HS-5 (cell line): ENCODE measurements around the gene DAGLB.
"Not testable (repeated sequence)": the region's sequence is repeated elsewhere in the genome, so short reads cannot be mapped to it uniquely, and the experiment has no call there.

Source experiments
- DNase-seq: peaks from one replicate; pipeline ENCODE4 v3.0.0-alpha.2; 2012; ENCODE audit warnings: low read depth

DAGLB gene

GRCh38 chr7:6461946-6462550 is 14.3 kb upstream of the DAGLB start:
- DNase-seq: no peak

- DNase-seq: no peak
Measured at GRCh38 chr7:6460990-6461584, 13.3 kb upstream of the DAGLB start.

GRCh38 chr7:6460303-6460702 is 12.5 kb upstream of the DAGLB start:
- no peak for DNase-seq

GRCh38 chr7:6458676-6459075 is 10.9 kb upstream of the DAGLB start:
- not testable (repeated sequence) for DNase-seq

DNA sequence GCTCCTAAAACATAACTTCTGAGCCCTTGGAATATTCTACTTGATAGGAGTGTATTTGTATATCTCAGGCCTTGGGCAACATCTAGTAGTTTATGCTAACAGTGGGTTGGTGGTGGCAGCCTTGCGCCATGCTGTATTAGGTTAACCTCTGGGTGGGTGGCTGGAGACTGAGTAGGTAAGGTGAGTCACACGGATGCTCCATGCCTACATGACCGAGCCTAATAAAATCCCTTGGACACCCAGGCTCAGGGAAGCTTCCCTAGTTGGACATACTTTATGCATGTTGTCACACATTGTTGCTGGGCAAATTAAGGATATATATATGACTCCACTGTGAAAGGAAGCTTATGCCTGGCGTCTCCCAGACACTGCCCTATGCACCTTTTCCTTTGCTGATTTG is 6.0 kb upstream of the DAGLB start:
- peak; percentile 99 for DNase-seq

DNA sequence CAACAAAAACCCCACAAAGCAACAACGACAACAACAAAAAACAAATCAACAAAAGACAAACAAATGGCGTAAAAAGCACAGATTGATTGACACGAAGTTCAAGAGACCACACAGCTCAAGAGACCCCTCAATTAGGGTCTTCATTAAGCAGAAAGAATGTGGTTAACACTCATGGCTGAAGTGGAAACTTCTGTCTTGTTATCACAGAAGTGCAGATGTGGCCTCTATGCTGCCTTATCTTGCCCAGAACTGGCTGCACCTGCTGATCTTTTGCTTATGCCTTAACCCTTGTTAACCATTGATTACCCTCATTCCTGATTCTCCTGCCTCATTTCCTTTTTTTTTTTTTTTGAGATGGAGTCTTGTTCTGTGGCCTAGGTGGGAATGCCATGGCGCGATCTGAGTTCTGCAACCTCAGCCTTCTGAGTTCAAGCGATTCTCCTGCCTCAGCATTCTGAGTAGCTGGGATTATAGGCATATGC is 3.5 kb upstream of the DAGLB start:
- DNase-seq: no peak

DNA sequence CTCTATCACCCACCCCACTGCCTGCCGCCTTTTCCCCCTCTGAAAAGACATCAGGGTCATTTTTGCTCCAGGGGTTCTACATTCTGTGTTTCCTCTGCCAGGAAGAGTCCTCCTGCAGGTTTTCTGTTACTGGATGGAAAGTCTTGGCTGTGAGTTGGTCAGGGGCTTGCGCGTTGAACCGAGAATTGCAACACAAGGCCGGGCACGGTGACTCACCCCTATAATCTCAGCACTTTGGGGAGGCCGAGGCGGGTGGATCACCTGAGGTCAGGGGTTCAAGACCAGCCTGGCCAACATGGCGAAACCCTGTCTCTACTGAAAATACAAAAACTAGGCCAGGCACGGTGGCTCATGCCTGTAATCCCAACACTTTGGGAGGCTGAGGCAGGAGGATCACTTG is 2.8 kb upstream of the DAGLB start:
- DNase-seq: not testable (repeated sequence)

GRCh38 chr7:6449884-6450283 is 2.1 kb upstream of the DAGLB start:
- not testable (repeated sequence) for DNase-seq

DNA sequence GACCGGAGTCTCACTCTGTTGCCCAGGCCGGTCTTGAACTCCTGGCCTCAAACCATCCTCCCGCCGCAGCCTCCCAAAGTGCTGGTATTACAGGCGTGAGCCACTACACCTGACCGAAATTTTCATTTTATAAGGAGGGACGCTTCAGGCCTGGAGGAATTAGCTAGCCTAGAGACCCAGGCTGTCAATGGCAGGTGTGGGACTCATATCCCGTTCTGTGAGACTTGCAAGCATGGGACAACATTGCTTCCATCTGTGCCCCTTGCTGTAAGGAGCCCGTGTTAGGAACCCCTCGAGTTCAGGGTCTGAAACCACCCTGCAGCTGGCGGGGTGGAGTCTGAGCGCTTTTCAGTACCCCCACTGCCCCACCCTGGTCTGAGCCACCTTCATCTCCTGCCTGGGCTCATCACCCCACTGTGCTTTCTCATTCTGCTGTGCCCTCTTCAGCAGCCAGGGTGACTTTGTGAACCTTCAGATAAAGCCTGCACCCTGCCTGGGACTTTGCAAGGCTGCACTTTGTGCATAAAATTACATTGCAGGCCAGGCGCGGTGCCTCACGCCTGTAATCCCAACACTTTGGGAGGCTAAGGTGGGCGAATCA is 1.3 kb upstream of the DAGLB start:
- DNase-seq: no peak

GRCh38 chr7:6446838-6447580 is 745 bp downstream of the DAGLB start:
- DNase-seq: peak; percentile 97

- DNase-seq: no peak
Measured at GRCh38 chr7:6444516-6445269, 3.1 kb downstream of the DAGLB start.

- DNase-seq: peak; percentile 99
Measured at GRCh38 chr7:6443372-6443941, 4.3 kb downstream of the DAGLB start.

GRCh38 chr7:6442114-6442513 is 5.6 kb downstream of the DAGLB start:
- no peak for DNase-seq

DNA sequence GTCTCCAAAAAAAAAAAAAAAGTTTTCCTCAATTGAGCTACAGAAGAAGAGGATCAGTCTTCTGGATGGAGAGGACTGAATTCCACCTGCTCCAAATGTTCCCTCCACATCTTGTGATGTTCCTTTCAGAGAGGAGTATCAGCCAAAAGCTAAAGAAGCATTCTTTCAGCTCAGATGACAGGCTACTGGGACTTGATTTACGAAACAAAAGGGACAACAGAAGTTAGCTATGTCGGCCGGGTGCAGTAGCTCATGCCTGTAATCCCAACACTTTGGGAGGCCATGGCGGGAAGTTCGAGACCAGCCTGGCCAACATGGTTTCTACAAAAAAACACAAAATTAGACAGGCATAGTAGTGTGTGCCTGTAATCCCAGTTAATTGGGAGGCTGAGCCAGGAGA is 7.4 kb downstream of the DAGLB start:
- no peak for DNase-seq

GRCh38 chr7:6438427-6438826 is 9.3 kb downstream of the DAGLB start:
- DNase-seq: no peak

DNA sequence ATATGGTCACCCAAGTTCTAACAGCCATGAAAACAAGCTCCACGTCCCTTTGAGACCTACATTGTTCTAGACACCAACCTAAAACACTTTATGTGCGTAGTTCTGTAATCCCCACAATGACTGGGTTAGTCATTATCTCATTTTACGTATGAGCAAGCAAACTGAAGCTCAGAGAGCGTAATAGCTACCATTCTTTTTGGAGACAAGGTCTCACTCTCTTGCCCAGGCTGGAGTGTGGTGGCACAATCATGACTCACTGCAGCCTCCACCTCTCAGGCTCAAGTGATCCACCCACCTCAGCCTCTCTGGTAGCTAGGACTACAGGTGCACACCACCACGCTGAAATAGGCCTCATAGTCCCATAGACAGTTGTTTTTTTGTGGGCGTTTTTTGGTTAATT is 10.5 kb downstream of the DAGLB start:
- no peak for DNase-seq

- no peak for DNase-seq
Measured at GRCh38 chr7:6436385-6436685, 11.4 kb downstream of the DAGLB start.

GRCh38 chr7:6435486-6436384 is 12.0 kb downstream of the DAGLB start:
- peak; percentile 62 for DNase-seq

DNA sequence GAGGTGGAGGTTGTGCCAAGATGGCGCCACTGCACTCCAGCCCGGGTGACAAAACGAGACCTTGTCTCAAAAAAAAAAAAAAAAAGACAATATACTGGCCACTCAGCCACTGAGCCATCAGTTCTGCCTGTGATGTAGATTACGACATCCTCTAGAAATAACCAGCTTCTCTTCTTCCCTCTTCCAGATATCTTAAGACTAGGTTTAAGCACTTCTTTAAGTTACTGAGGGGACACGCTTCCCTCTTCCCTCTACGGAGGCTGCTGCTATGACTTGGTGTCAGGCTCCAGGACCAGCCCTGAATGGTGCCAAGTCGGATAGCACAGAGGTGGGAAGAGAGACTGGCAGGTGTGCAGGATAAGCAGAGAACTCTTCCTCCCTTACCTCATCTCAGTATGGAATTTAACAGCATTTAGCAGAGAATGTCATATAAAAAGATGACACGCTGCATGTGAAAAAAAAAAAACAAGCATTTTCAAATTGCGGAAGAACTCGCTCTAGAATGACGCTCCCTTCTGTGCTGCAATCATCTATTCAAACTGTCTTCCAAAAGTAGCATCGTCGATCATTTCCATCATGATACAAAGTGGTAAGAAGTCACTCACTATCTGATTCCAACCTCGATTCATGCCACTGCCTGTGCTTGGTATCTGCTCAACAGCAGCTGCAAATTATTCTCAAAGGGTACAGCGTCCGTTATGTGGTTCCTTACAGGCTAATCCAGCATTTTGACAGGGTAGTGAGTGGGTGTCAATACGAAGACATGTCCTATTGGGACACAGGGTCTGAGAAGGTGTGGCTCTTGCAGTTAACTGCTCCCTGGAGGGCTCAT is 13.8 kb downstream of the DAGLB start:
- DNase-seq: no peak

GRCh38 chr7:6432781-6433180 is 15.0 kb downstream of the DAGLB start:
- no peak for DNase-seq
